Liver (tissue), 9 donors: ENCODE results near the gene GLI3. TPM values are rescaled to one million over a fixed set of nuclear protein-coding genes. Genes with fewer than 3 reads are reported as not detected.

ENCODE experiments used
- DNase-seq: peaks from one replicate; pipeline ENCODE4 v3.0.0-alpha.2; 2017; ENCODE audit warnings: low spot score
- H3K27ac ChIP-seq, 2 donors: one replicate each; pipeline ENCODE4 v1.7.0; 2013; ENCODE audit warnings: inconsistent platforms in 2 of 2, low read length in 2 of 2, control low read depth in 1 of 2, low read depth in 1 of 2, mild to moderate bottlenecking in 1 of 2
- H3K27me3 ChIP-seq, 4 donors: one replicate each; pipeline versions ENCODE4 v1.6.1 to v1.7.0; 2013; ENCODE audit warnings: low read length in 3 of 4, inconsistent platforms in 1 of 4, mild to moderate bottlenecking in 1 of 4, moderate library complexity in 1 of 4; ENCODE audit not compliant: control insufficient read depth in 4 of 4, insufficient read depth in 4 of 4
- H3K36me3 ChIP-seq, 4 donors: one replicate each; pipeline versions ENCODE4 v1.6.1 to v1.7.0; 2013; ENCODE audit warnings: low read length in 3 of 4, mild to moderate bottlenecking in 3 of 4, low read depth in 1 of 4, moderate library complexity in 1 of 4; ENCODE audit not compliant: control insufficient read depth in 4 of 4, insufficient read depth in 3 of 4
- H3K4me1 ChIP-seq, 4 donors: one replicate each; pipeline versions ENCODE4 v1.6.1 to v1.7.0; 2013; ENCODE audit warnings: low read length in 3 of 4, mild to moderate bottlenecking in 3 of 4, moderate library complexity in 1 of 4; ENCODE audit not compliant: control insufficient read depth in 4 of 4, insufficient read depth in 4 of 4
- H3K4me3 ChIP-seq, 3 donors: one replicate each; pipeline versions ENCODE4 v1.6.1 to v1.7.0; 2013; ENCODE audit warnings: low read length in 3 of 3, control low read depth in 1 of 3, low read depth in 1 of 3, mild to moderate bottlenecking in 1 of 3
- H3K9ac ChIP-seq, 2 donors: one replicate each; pipeline ENCODE4 v1.7.0; 2013; ENCODE audit warnings: low read length in 2 of 2, mild to moderate bottlenecking in 2 of 2, moderate library complexity in 2 of 2, control low read depth in 1 of 2, low read depth in 1 of 2
- H3K9me3 ChIP-seq, 4 donors: one replicate each; pipeline versions ENCODE4 v1.6.1 to v1.7.0; 2013; ENCODE audit warnings: low read length in 3 of 4; ENCODE audit not compliant: control insufficient read depth in 4 of 4
- ATF3 ChIP-seq: IDR thresholded peaks from 2 replicates; pipeline ENCODE4 v1.6.1; 2016; ENCODE audit warnings: antibody characterized with exemption
- CTCF ChIP-seq: fragments of 150-350 bp; IDR thresholded peaks from 2 replicates; pipeline ENCODE4 v1.5.1; 2017; ENCODE audit warnings: improper control_type of control experiment, low read depth, low read length; ENCODE audit not compliant: missing input control
- EGR1 ChIP-seq, 2 donors: IDR thresholded peaks; 2 replicates each; pipeline ENCODE4 v1.6.1; 2016 to 2018; ENCODE audit warnings: antibody characterized with exemption in 2 of 2, low read depth in 2 of 2
- HNF4A ChIP-seq, 2 donors: conservative IDR thresholded peaks; 2 replicates each; pipeline ENCODE4 v1.6.1; 2016; ENCODE audit warnings: antibody characterized with exemption in 2 of 2, mild to moderate bottlenecking in 2 of 2
- HNF4G ChIP-seq: IDR thresholded peaks from 2 replicates; pipeline ENCODE4 v1.6.1; 2016; ENCODE audit warnings: antibody characterized with exemption
- JUND ChIP-seq, 2 donors: IDR thresholded peaks; 2 replicates each; pipeline ENCODE4 v1.6.1; 2016; ENCODE audit warnings: antibody characterized with exemption in 2 of 2
- MAX ChIP-seq: IDR thresholded peaks from 2 replicates; pipeline ENCODE4 v1.6.1; 2016; ENCODE audit warnings: antibody characterized with exemption
- NR2F2 ChIP-seq: IDR thresholded peaks from 2 replicates; pipeline ENCODE4 v1.6.1; 2016; ENCODE audit warnings: antibody characterized with exemption
- RAD21 ChIP-seq, 2 donors: IDR thresholded peaks; 2 replicates each; pipeline ENCODE4 v1.6.1; 2016; ENCODE audit warnings: antibody characterized with exemption in 2 of 2, mild to moderate bottlenecking in 2 of 2
- REST ChIP-seq: IDR thresholded peaks from 2 replicates; pipeline ENCODE4 v1.6.1; 2016; ENCODE audit warnings: antibody characterized with exemption, mild to moderate bottlenecking
- RXRA ChIP-seq, 2 donors: IDR thresholded peaks; 2 replicates each; pipeline ENCODE4 v1.6.1; 2017 to 2018; ENCODE audit warnings: antibody characterized with exemption in 2 of 2, mild to moderate bottlenecking in 1 of 2
- SP1 ChIP-seq: IDR thresholded peaks from 2 replicates; pipeline ENCODE4 v1.6.1; 2018; ENCODE audit warnings: antibody characterized with exemption, mild to moderate bottlenecking
- TAF1 ChIP-seq: conservative IDR thresholded peaks from 2 replicates; pipeline ENCODE4 v1.6.1; 2016; ENCODE audit warnings: antibody characterized with exemption, mild to moderate bottlenecking
- YY1 ChIP-seq: IDR thresholded peaks from 2 replicates; pipeline ENCODE4 v1.6.1; 2016; ENCODE audit warnings: antibody characterized with exemption, mild to moderate bottlenecking
- ZBTB33 ChIP-seq: IDR thresholded peaks from 2 replicates; pipeline ENCODE4 v1.6.1; 2016; ENCODE audit warnings: antibody characterized with exemption
- WGBS: extraction: QIAGEN DNeasy Blood & Tissue Kit; methylation state at CpG from one replicate; pipeline ENCODE4 v1.1.7; 2013; 5-methylcytosine and 5-hydroxymethylcytosine counted together
- polyA plus RNA-seq, 2 donors: library from polyadenylated mRNA; stranded (reverse) in 1 of 2; unstranded in 1 of 2; fragments of 200-250 nt in 1 of 2; fragments of >200 nt in 1 of 2; fragmentation: Nextera tagmentation in 1 of 2; extraction: Ambion mirVana in 1 of 2; gene quantifications; one replicate each; pipeline versions ENCODE4 v1.2.1 to v1.2.3, GENCODE V29; 2013 to 2015
- total RNA-seq, 2 donors: library from RNA; depleted of rRNA; stranded (reverse); fragments of >200 nt; gene quantifications; one replicate each; pipeline ENCODE4 v1.2.3, GENCODE V29; 2014
- donor health status: healthy.
- donor health status: healthy.
- donor health status: healthy.
- donor health status: healthy.
- donor health status: healthy.

The GLI3 gene
- total and polyA plus RNA-seq, 4 donors, result 0.09 to 0.42 (median 0.26) TPM

- no peaks in the 10 kb centered on the region for H3K4me1 ChIP-seq
- no peak for TF ChIP-seq EGR1 (IDR thresholded peaks at IDR 0.05; ENCODE audit: low read depth in 2 of 2)
- no peak for TF ChIP-seq REST
- no peak for TF ChIP-seq SP1
- TF ChIP-seq CTCF, result no peak
- TF ChIP-seq YY1, result no peak
- TF ChIP-seq RAD21 (IDR thresholded peaks at IDR 0.05), result no peak
- no peak for TF ChIP-seq MAX
- no peak for TF ChIP-seq ZBTB33
- TF ChIP-seq HNF4G, result no peak
- no peaks in the 10 kb centered on the region for H3K27me3 ChIP-seq
- no peak overlapping the region for H3K4me3 ChIP-seq
- DNase-seq, result no peak
- 76% methylated on average over 6 of the region's 6 CpGs for WGBS
- H3K9ac ChIP-seq, result no peak overlapping the region
- H3K36me3 ChIP-seq, result no peaks in the 10 kb centered on the region
- H3K27ac ChIP-seq, result no peak overlapping the region
- no peaks in the 10 kb centered on the region for H3K9me3 ChIP-seq
Observed at GRCh38 chr7:42156967-42157721, 79.9 kb downstream of the GLI3 start.

- peaks cover 0 to under 1% (median 0%) of the 10 kb centered on the region in 4 donors for H3K27me3 ChIP-seq
- H3K27ac ChIP-seq, result no peak overlapping the region
- WGBS, result 77% methylated on average over 6 of the region's 6 CpGs
- DNase-seq, result no peak
- H3K4me3 ChIP-seq, result no peak overlapping the region
- no peaks in the 10 kb centered on the region for H3K9me3 ChIP-seq
- H3K9ac ChIP-seq, result no peak overlapping the region
- H3K36me3 ChIP-seq, result no peaks in the 10 kb centered on the region
- no peaks in the 10 kb centered on the region for H3K4me1 ChIP-seq
- no peak for TF ChIP-seq HNF4G
- no peak for TF ChIP-seq CTCF
- TF ChIP-seq ATF3, result no peak
- TF ChIP-seq RAD21 (IDR thresholded peaks at IDR 0.05), result no peak
- TF ChIP-seq MAX, result no peak
- TF ChIP-seq REST, result no peak
- TF ChIP-seq RXRA (IDR thresholded peaks at IDR 0.05), result no peak
- TF ChIP-seq JUND (IDR thresholded peaks at IDR 0.05), result no peak
- no peak for TF ChIP-seq TAF1
- TF ChIP-seq HNF4A (conservative IDR thresholded peaks at IDR 0.05), result no peak
- TF ChIP-seq EGR1 (IDR thresholded peaks at IDR 0.05; ENCODE audit: low read depth in 2 of 2), result no peak
- no peak for TF ChIP-seq NR2F2
- TF ChIP-seq SP1, result no peak
Observed at GRCh38 chr7:42156291-42156865, 80.6 kb downstream of the GLI3 start.
